Right atrium auricular region (tissue), 2 donors: ENCODE results near the gene STAT4. TPM values are rescaled to one million over a fixed set of nuclear protein-coding genes. Genes with fewer than 3 reads are reported as not detected.

Source experiments
- DNase-seq: peaks from one replicate; pipeline ENCODE4 v3.0.0-alpha.2; 2019; ENCODE audit warnings: low spot score
- H3K27ac ChIP-seq, 2 donors: fragments of 200-600 bp; sonication (generic); 1 replicate in 1 of 2; 2 replicates in 1 of 2; pipeline ENCODE4 v1.5.1; 2016 to 2019
- H3K27me3 ChIP-seq, 2 donors: fragments of 200-600 bp; sonication (generic); one replicate each; pipeline versions ENCODE4 v1.5.1 to v1.6.0; 2017 to 2019
- H3K36me3 ChIP-seq: fragments of 200-600 bp; sonication (generic); one replicate; pipeline ENCODE4 v1.5.1; 2016
- H3K4me1 ChIP-seq, 2 donors: fragments of 200-600 bp; sonication (generic); one replicate each; pipeline versions ENCODE4 v1.5.1 to v1.6.0; 2017 to 2019
- H3K4me3 ChIP-seq, 2 donors: fragments of 200-600 bp; sonication (generic); 1 replicate in 1 of 2; 2 replicates in 1 of 2; pipeline ENCODE4 v1.5.1; 2017 to 2019; ENCODE audit warnings: mild to moderate bottlenecking in 1 of 2, moderate library complexity in 1 of 2
- H3K9me3 ChIP-seq, 2 donors: fragments of 200-600 bp; sonication (generic); one replicate each; pipeline ENCODE4 v1.5.1; 2019
- total RNA-seq, 2 donors: library from RNA; depleted of rRNA; stranded (reverse); fragments of >200 nt; gene quantifications; one replicate each; pipeline ENCODE4 v1.1.0, GENCODE V29; 2016
- TF ChIP-seq, protein P1 (sequence below), 2 donors: fragments of 200-600 bp; sonication (generic); IDR thresholded peaks; one replicate each; pipeline ENCODE4 v1.5.1; 2019; ENCODE audit warnings: antibody characterized with exemption in 2 of 2

The STAT4 gene
- total RNA-seq, 2 donors from 2014 or later, result 15.2 to 27.3 TPM

DNA sequence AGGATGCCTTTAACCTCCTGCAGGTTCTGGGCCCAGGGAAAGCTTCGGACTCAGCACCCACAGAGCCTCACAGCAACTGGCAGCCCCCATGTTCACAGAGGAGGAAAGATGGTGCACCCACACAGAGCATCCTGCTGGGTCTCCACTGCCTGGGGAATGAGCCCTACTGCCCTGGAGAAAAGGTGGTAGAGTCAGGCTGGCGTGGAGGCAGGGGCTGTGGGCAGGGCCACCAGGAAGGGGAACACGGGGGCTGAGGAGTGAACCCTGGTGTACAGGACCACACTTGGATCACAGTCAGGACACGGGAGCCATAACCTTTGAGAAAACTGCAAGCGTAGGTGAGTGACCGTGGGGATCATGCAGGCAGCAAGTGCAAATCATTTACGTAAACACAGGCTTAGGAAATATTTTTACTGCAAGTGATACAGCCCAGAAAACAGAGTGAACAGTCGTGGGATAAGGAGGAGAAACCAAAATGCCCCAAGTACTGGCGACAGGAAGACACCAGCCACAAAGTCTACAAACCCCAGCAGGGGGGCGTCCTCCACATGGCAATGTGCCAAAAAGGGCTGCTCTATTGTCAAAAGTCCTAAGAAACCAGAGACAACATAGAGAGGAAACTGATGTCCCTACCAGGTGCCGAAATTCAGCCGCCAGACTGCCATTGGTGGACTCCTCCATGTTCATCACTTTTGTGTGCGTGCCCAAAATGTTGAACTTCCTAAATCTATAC, 164.4 kb downstream of the STAT4 start:
- no peaks in the 10 kb centered on the region for H3K9me3 ChIP-seq
- H3K36me3 ChIP-seq, result peaks cover 98% of the 10 kb centered on the region
- no peak overlapping the region for H3K4me3 ChIP-seq
- H3K27ac ChIP-seq, result no peak overlapping the region
- no peaks in the 10 kb centered on the region for H3K4me1 ChIP-seq
- DNase-seq, result no peak
- H3K27me3 ChIP-seq, result no peaks in the 10 kb centered on the region
- TF ChIP-seq, protein P1, sequence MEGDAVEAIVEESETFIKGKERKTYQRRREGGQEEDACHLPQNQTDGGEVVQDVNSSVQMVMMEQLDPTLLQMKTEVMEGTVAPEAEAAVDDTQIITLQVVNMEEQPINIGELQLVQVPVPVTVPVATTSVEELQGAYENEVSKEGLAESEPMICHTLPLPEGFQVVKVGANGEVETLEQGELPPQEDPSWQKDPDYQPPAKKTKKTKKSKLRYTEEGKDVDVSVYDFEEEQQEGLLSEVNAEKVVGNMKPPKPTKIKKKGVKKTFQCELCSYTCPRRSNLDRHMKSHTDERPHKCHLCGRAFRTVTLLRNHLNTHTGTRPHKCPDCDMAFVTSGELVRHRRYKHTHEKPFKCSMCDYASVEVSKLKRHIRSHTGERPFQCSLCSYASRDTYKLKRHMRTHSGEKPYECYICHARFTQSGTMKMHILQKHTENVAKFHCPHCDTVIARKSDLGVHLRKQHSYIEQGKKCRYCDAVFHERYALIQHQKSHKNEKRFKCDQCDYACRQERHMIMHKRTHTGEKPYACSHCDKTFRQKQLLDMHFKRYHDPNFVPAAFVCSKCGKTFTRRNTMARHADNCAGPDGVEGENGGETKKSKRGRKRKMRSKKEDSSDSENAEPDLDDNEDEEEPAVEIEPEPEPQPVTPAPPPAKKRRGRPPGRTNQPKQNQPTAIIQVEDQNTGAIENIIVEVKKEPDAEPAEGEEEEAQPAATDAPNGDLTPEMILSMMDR (IDR thresholded peaks at IDR 0.05), result no peak

DNA sequence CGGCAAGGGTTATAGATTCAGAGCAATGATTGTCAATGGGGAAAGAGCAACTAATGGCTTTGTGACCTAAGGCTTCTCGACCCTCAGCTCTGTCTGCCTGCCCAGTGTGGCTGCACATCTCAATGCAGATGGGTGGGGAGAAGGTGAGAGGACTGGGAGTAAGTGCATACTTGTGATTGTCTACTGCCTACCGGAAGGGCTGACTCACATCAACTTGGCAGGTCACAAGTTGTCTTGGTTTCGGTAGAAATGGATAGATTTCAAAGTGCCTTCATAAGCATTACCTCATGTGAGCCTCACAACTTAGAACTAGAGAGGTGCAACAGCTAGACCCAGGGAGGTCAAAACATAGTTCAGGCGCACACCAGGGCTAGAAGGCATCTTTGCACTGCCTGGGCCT, 166.2 kb downstream of the STAT4 start:
- H3K27ac ChIP-seq, result no peak overlapping the region
- peaks cover 0 to 16% of the 10 kb centered on the region in 2 donors for H3K4me1 ChIP-seq
- H3K4me3 ChIP-seq, result no peak overlapping the region
- H3K9me3 ChIP-seq, result no peaks in the 10 kb centered on the region
- TF ChIP-seq, protein P1 (IDR thresholded peaks at IDR 0.05), result no peak
- DNase-seq, result no peak
- H3K36me3 ChIP-seq, result peaks cover 85% of the 10 kb centered on the region
- H3K27me3 ChIP-seq, result no peaks in the 10 kb centered on the region

DNA sequence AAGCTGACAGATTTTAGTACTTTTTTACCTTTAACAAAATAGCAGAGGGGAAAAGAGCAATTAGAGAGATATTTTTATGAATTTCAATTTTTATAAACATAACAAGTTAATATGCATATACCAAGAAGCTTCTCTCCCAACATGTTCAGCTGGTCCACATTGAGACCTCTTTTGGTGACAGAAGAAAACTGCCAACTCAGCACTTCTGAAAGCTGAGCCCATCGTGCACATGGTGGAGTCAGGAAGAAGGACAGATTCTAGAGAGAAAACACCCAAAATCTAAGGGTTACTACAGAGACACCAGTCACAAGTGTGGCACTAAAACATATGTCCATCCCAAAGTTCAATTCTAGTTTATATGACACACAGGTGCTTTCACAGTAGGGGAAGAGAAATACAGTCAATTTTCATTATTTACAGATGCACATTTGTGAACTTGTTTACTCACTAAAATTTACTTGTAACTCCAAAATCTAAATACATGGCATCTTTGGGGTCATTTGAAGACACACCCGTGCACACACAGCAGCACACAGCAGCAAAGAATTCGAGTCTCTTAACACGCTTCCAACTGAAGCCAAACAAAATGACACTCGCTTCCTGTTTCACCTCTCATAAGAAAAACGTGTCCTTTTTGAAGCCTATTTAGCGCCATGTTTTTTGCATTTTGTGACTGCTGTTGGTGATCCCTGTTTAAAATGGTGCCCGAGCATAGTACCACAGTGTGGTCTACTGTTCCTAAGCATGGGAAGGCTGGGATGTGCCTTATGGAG, 168.3 kb downstream of the STAT4 start:
- TF ChIP-seq, protein P1 (IDR thresholded peaks at IDR 0.05), result no peak
- peaks cover 81% of the 10 kb centered on the region for H3K36me3 ChIP-seq
- H3K27ac ChIP-seq, result no peak overlapping the region
- no peak overlapping the region for H3K4me3 ChIP-seq
- H3K27me3 ChIP-seq, result no peaks in the 10 kb centered on the region
- DNase-seq, result no peak
- peaks cover 0 to 19% of the 10 kb centered on the region in 2 donors for H3K4me1 ChIP-seq
- no peaks in the 10 kb centered on the region for H3K9me3 ChIP-seq

DNA sequence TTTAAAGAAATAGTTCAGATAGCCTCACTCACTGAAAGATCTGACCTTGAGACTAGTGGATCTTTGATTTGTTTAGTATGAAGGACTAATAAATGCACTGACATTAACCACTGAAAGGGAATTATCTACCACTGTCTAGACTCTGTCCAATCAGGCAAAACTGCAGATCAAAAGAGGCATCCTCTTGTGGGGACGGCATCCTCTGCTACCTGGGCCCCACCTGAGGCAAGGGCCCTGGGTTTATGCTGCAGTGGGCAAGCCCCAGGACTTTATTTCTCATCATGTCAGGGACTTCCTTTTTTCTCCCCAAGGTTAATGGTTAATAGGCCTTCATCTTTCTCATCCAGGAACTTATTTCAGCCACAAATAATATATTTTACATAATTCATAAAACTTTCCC, 169.1 kb downstream of the STAT4 start:
- Histone ChIP-seq H3K27ac (no peak overlapping the region), H3K36me3 (peaks cover 81% of the 10 kb centered on the region), H3K4me1 (peaks cover 0 to 19% of the 10 kb centered on the region in 2 donors)

DNA sequence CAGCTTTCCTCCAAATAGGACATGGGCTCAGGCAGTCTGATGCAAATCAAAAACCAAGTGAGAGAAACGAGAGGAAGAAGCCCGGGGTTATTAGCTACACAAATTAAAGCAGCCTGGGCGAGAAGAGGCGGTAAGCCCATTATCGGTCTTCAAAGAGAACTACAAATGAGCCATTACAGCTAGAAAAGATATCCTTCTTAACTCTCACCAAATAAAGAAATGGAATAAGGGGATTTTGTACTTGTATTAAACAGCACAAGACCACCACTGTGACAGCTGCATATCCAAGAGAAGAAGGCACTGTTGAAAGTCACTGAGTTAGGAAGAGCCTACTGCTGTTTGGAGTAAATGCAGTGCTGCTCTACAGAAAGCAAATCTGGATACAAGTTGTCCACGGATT, 169.5 kb downstream of the STAT4 start:
- Histone ChIP-seq H3K4me1 (peaks cover 0 to 19% of the 10 kb centered on the region in 2 donors), H3K27me3 (no peaks in the 10 kb centered on the region), H3K27ac (no peak overlapping the region), H3K9me3 (no peaks in the 10 kb centered on the region), H3K36me3 (peaks cover 81% of the 10 kb centered on the region), H3K4me3 (no peak overlapping the region)
- TF ChIP-seq, protein P1 (IDR thresholded peaks at IDR 0.05), result no peak
- no peak for DNase-seq

More for the DNA sequence above, 169.1 kb downstream of the STAT4 start:
- no peak for DNase-seq
- no peaks in the 10 kb centered on the region for H3K9me3 ChIP-seq
- H3K4me3 ChIP-seq, result no peak overlapping the region
- TF ChIP-seq, protein P1 (IDR thresholded peaks at IDR 0.05), result no peak
- no peaks in the 10 kb centered on the region for H3K27me3 ChIP-seq
